ENCODE data around the gene ARPP19. TPM values are rescaled to one million over a fixed set of nuclear protein-coding genes. Genes with fewer than 3 reads are reported as not detected.

ARPP19 gene
- total RNA-seq, 2 experiments from 2014 or later: 129 TPM

DNA sequence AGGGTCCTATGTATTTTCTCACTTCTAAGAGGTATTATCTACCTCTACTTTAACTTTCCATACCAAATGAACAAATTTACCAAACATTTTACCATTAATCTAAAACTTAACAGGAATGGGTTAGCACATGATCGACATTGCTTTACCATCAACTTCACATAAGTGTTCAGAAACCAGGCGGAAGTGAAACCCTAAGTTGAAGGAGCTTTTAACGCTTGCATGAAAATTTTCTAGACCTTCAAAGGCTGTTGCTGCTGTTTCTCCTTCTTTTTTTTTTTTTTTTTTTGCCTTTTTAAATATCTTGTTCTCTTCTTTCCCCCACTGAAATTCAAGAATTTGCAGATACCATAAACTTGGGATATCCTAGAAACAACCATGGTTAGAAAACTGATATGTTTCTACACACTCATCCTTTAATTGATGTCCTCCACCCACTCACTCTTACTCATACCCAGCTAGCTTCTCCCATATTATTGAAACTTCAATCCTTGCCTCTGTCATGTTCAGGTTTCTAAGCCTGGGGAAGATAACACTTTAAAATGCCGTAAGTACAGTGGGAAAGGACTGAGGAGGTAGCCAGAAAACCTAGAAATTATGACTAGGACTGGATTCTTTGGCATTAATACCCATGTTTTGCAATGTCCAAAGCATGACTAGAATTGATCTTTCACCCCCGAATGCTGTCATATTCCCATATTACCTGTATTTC is 64.9 kb downstream of the ARPP19 start:
- Mint-ChIP-seq H3K4me1 (ENCODE audit: low read depth) (peaks cover 21% of the 10 kb centered on the region), H3K4me3 (peak overlapping the region; percentile 58), H3K9me3 (no peaks in the 10 kb centered on the region), H3K27me3 (no peaks in the 10 kb centered on the region), H3K27ac (peak overlapping the region; percentile 82), H3K36me3 (ENCODE audit: low read depth) (peaks cover 1% of the 10 kb centered on the region)
- TF ChIP-seq CTCF (IDR thresholded peaks at IDR 0.05): no peak
- CTCF ChIA-PET: interaction anchor here (1.6 kb wide), 1 partner anchor 128 kb away, joined by 3 read pairs; no protein-coding TSS in a partner anchor
- no peak for DNase-seq
- ATAC-seq: peak; percentile 45
- POLR2A ChIA-PET: no interaction called here
- intact Hi-C loops (cut with micrococcal nuclease): no loop called here

DNA sequence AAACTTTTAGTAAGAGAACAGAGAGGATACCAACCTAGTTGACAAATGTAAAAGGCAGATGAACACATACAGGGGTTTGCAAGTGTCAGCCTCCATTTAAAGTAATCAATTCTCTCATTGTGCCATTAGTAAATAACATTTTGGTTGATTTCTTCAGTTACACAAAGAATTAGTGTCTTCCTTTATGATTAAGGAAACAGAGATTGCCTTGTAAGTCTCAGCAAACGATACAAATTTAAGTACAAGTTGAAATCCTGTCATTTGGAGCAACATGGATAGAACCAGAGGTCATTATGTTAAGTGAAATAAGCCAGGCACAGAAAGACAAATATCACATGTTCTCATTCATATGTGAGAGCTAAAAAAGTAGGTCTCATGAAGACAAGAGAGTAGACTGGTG is 66.2 kb downstream of the ARPP19 start:
- Mint-ChIP-seq H3K9me3 (no peaks in the 10 kb centered on the region), H3K4me3 (no peak overlapping the region), H3K36me3 (ENCODE audit: low read depth) (peaks cover 1% of the 10 kb centered on the region), H3K27ac (no peak overlapping the region), H3K4me1 (ENCODE audit: low read depth) (peaks cover 21% of the 10 kb centered on the region), H3K27me3 (no peaks in the 10 kb centered on the region)
- POLR2A ChIA-PET: no interaction called here
- no peak for TF ChIP-seq CTCF (IDR thresholded peaks at IDR 0.05)
- DNase-seq: no peak
- CTCF ChIA-PET: no interaction called here
- no peak for ATAC-seq
- intact Hi-C loops (cut with micrococcal nuclease): no loop called here

DNA sequence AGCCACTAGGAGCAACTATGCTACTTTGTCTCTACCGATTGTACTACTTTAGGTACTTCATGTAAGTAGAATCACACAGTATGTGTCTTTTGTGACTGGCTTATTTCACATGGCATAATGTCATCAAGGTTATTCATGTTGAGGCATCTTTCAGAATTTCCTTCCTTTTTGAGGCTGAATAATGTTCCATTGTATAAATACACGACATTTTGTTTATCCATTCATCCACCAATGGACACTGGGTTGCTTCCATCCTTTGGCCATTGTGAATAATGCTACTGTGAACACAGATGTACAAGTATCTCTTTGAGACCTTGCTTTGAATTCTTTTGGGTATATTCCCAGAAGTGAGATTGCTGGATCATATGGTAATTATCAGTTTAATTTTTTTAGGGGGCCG is 69.3 kb downstream of the ARPP19 start:
- intact Hi-C loops (cut with micrococcal nuclease): no loop called here
- POLR2A ChIA-PET: interaction anchor here (0.6 kb wide), 1 partner anchor 9 kb away, joined by 4 read pairs; no protein-coding TSS in a partner anchor

DNA sequence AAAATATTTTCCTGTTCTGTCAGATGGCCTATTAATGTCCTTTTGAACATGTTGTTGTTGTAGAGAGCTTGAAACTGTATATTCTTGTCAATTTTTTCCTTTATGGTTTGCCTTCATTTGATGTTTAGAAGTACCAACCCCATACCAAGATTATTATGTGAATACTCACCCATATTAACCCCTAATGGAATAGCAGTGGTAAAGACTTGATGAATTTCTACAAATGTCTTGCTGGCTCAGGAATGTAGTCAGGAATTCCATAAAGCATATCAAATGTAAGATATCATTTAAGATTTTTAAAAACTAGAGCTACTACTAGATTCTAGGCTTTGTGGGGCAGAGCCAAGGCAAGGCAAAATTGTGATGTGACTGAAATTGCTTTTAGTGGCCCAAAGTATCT is 70.1 kb downstream of the ARPP19 start:
- Mint-ChIP-seq H3K36me3 (ENCODE audit: low read depth) (peaks cover 1% of the 10 kb centered on the region), H3K27me3 (no peaks in the 10 kb centered on the region), H3K4me3 (no peak overlapping the region), H3K4me1 (ENCODE audit: low read depth) (peaks cover 23% of the 10 kb centered on the region), H3K9me3 (no peaks in the 10 kb centered on the region), H3K27ac (no peak overlapping the region)
- DNase-seq (no peak), ATAC-seq (no peak)
- no peak for TF ChIP-seq CTCF (IDR thresholded peaks at IDR 0.05)
- intact Hi-C loops (cut with micrococcal nuclease): no loop called here
- ChIA-PET CTCF (interaction anchor here (0.7 to 1.3 kb wide), 3 partner anchors 10 to 57 kb away, joined by 3 to 5 read pairs (median 3); no protein-coding TSS in a partner anchor), POLR2A (interaction anchor here (0.6 kb wide), 1 partner anchor 10 kb away, joined by 4 read pairs; no protein-coding TSS in a partner anchor)

More for the DNA sequence above, 69.3 kb downstream of the ARPP19 start:
- H3K27me3 Mint-ChIP-seq: no peaks in the 10 kb centered on the region
- ATAC-seq (no peak), DNase-seq (no peak)
- H3K9me3 Mint-ChIP-seq: no peaks in the 10 kb centered on the region
- peaks cover 1% of the 10 kb centered on the region for H3K36me3 Mint-ChIP-seq (ENCODE audit: low read depth)
- CTCF ChIA-PET: interaction anchor here (0.7 to 0.9 kb wide), 2 partner anchors 9 to 58 kb away, joined by 3 read pairs; no protein-coding TSS in a partner anchor
- H3K4me1 Mint-ChIP-seq (ENCODE audit: low read depth): peaks cover 28% of the 10 kb centered on the region
- H3K4me3 Mint-ChIP-seq: no peak overlapping the region
- no peak overlapping the region for H3K27ac Mint-ChIP-seq
- no peak for TF ChIP-seq CTCF (IDR thresholded peaks at IDR 0.05)

Other genes starting within 250 kb of the ARPP19 start
- gene MYO5A, start 40.1 kb downstream of the ARPP19 start, total RNA-seq: 10 to 100 TPM; 19.2 to 22.6 TPM
- 10 to 100 TPM; 13.1 TPM for gene ATOSA, start 110.4 kb upstream of the ARPP19 start, total RNA-seq
- gene ONECUT1, start 221.3 kb upstream of the ARPP19 start, total RNA-seq: not detected

Measured in activated CD8-positive, alpha-beta T cell treated with anti-CD3 and anti-CD28 coated beads for 36 hours (primary cell).